Spleen (tissue), 13 donors: ENCODE data around the gene BDH1. TPM values are rescaled to one million over a fixed set of nuclear protein-coding genes. Genes with fewer than 3 reads are reported as not detected.
"Not testable (repeated sequence)": the region's sequence is repeated elsewhere in the genome, so short reads cannot be mapped to it uniquely, and the experiment has no call there.

Experiments
- DNase-seq: peaks from one replicate; pipeline ENCODE4 v3.0.0-alpha.2; 2020
- H3K27ac ChIP-seq, 8 donors: fragments of 200-600 bp; sonication (generic) in 7 of 8; 1 replicate in 4 of 8; 2 replicates in 4 of 8; pipeline versions ENCODE4 v1.5.0 to v1.8.0; 2016 to 2021; ENCODE audit warnings: inconsistent platforms in 4 of 8, mild to moderate bottlenecking in 4 of 8, moderate library complexity in 1 of 8
- H3K27me3 ChIP-seq, 7 donors: fragments of 200-600 bp; sonication (generic) in 6 of 7; replicated peaks in 1 of 7; 1 replicate in 4 of 7; 2 replicates in 3 of 7; pipeline versions ENCODE4 v1.5.0 to v1.8.0; 2016 to 2021; ENCODE audit warnings: inconsistent platforms in 3 of 7, mild to moderate bottlenecking in 1 of 7
- H3K36me3 ChIP-seq, 6 donors: fragments of 200-600 bp; sonication (generic) in 5 of 6; 1 replicate in 4 of 6; 2 replicates in 2 of 6; pipeline versions ENCODE4 v1.5.0 to v1.8.0; 2016 to 2021; ENCODE audit warnings: inconsistent platforms in 2 of 6
- H3K4me1 ChIP-seq, 6 donors: fragments of 200-600 bp; sonication (generic) in 5 of 6; 1 replicate in 3 of 6; 2 replicates in 3 of 6; pipeline versions ENCODE4 v1.5.0 to v1.8.0; 2016 to 2021; ENCODE audit warnings: inconsistent platforms in 3 of 6
- H3K4me3 ChIP-seq, 8 donors: fragments of 200-600 bp; sonication (generic) in 7 of 8; 1 replicate in 4 of 8; 2 replicates in 4 of 8; pipeline versions ENCODE4 v1.5.0 to v1.8.0; 2016 to 2021; ENCODE audit warnings: inconsistent platforms in 4 of 8, mild to moderate bottlenecking in 4 of 8, moderate library complexity in 2 of 8
- H3K9me3 ChIP-seq, 8 donors: fragments of 200-600 bp; sonication (generic) in 7 of 8; 1 replicate in 4 of 8; 2 replicates in 4 of 8; pipeline versions ENCODE4 v1.5.0 to v1.8.0; 2016 to 2021; ENCODE audit warnings: inconsistent platforms in 4 of 8
- CTCF ChIP-seq, 11 experiments: fragments of 200-600 bp in 7 of 11; fragments of 450-650 bp in 4 of 11; sonication (generic) in 4 of 11; IDR thresholded peaks in 8 of 11; conservative IDR thresholded peaks in 3 of 11; 1 replicate in 7 of 11; 2 replicates in 4 of 11; pipeline versions ENCODE4 v1.4.0 to v1.8.0; 2016 to 2021; ENCODE audit warnings: antibody characterized with exemption in 11 of 11, inconsistent platforms in 4 of 11, mild to moderate bottlenecking in 1 of 11
- POLR2A ChIP-seq, 3 donors: fragments of 450-650 bp; IDR thresholded peaks; one replicate each; pipeline ENCODE4 v1.5.1; 2017; ENCODE audit warnings: antibody characterized with exemption in 3 of 3, mild to moderate bottlenecking in 1 of 3
- POLR2AphosphoS5 ChIP-seq, 3 donors: sonication (generic); formaldehyde crosslinking; IDR thresholded peaks; one replicate each; pipeline ENCODE4 v1.5.1; 2017; ENCODE audit warnings: antibody characterized with exemption in 3 of 3
- WGBS, 5 donors: extraction: QIAGEN DNeasy Blood & Tissue Kit in 3 of 5; methylation state at CpG; one replicate each; pipeline versions ENCODE4 v1.1.5 to v1.1.7; 2013 to 2018; 5-methylcytosine and 5-hydroxymethylcytosine counted together
- intact Hi-C: fragments of 100-400 bp; cut with DNase I; formaldehyde crosslinking; loops from one replicate; pipeline ENCODE4 v1.15.0; 2023; ENCODE audit warnings: low total_unique reads
- long read RNA-seq, 2 donors: transcript quantifications; one replicate each; lab custom pipeline, GENCODE V29; 2026
- polyA plus RNA-seq, 3 donors: library from polyadenylated mRNA; stranded (reverse); fragments of 200-250 nt; gene quantifications; one replicate each; pipeline ENCODE4 v1.2.1, GENCODE V29; 2013
- total RNA-seq, 7 donors: library from RNA; depleted of rRNA in 3 of 7; stranded (reverse); fragments of >200 nt in 3 of 7; fragmentation: NEBNext Ultra II Directional in 4 of 7; extraction: Animal tissue kit (Norgen Biotek cat#: 25700) in 4 of 7; gene quantifications; one replicate each; pipeline versions ENCODE4 v1.1.0 to v1.2.1, GENCODE V29; 2016 to 2021
- donor health status: healthy with polysubstance abuse.
- donor health status: DM: no; HTN: no; CAD: no; lungs with moderate emphysema.
- donor health status: DM: no; HTN: no; CAD: no.
- donor health status: Bipolar disorder and iron deficiency.
- donor health status: healthy.
- donor health status: DM: no; HTN: no; CAD: no.
- donor health status: DM: yes; HTN: yes; CAD: no.

BDH1 gene
- total RNA-seq (10 to 100 TPM; 11.5 to 24.6 (median 17.8) TPM), polyA plus RNA-seq (10 to 100 TPM; 14.3 to 17.7 (median 17.3) TPM)
- long read RNA-seq, donor 1, partial matches to known transcripts: 0 of 2 reads
- long read RNA-seq, donor 1, other reads (novel, unspliced or antisense): 0 of 2 reads
- long read RNA-seq, donor 2, partial matches to known transcripts: 0 of 3 reads
- long read RNA-seq, donor 2, other reads (novel, unspliced or antisense): 0 of 3 reads

GRCh38 chr3:197555281-197556261 is at the start of gene BDH1:
Gene BDH1 (minus strand): TSS chr3:197555968. CDS start chr3:197546443, 9,525 bp downstream.
- intact Hi-C loops: no loop called here
- no peak for TF ChIP-seq POLR2A (IDR thresholded peaks at IDR 0.05)
- no peak for TF ChIP-seq CTCF (IDR thresholded peaks at IDR 0.05 in 8 of 11, conservative IDR thresholded peaks at IDR 0.05 in 3 of 11)
- TF ChIP-seq POLR2AphosphoS5 (IDR thresholded peaks at IDR 0.05): peak; percentile 38 to 70 (median 45)
- Histone ChIP-seq H3K4me3 (peak within 1 kb of the TSS; percentile 81 to 98 (median 94)), H3K36me3 (no peaks in the 10 kb centered on the region), H3K27ac (peak within 1 kb of the TSS; percentile 55 to 91 (median 85)), H3K27me3 (peaks cover 0 to 30% (median 10%) of the 10 kb centered on the region in 7 donors), H3K4me1 (peaks cover 0 to 26% (median 16%) of the 10 kb centered on the region in 6 donors), H3K9me3 (no peaks in the 10 kb centered on the region)
- 0 to 1% (median 0%) methylated on average over 14 to 96 of the region's 96 CpGs for WGBS, 5 donors
- DNase-seq: peak; percentile 92

- Histone ChIP-seq H3K4me1 (peaks cover 0 to 11% (median 8%) of the 10 kb centered on the region in 6 donors), H3K36me3 (peaks cover 0 to 53% (median 18%) of the 10 kb centered on the region in 6 donors), H3K27ac (no peak overlapping the region), H3K27me3 (no peaks in the 10 kb centered on the region), H3K4me3 (no peak overlapping the region), H3K9me3 (no peaks in the 10 kb centered on the region)
- DNase-seq: no peak
- TF ChIP-seq POLR2A (IDR thresholded peaks at IDR 0.05) (no peak), POLR2AphosphoS5 (IDR thresholded peaks at IDR 0.05) (peak in 1 of 3 donors; percentile 18), CTCF (IDR thresholded peaks at IDR 0.05 in 8 of 11, conservative IDR thresholded peaks at IDR 0.05 in 3 of 11) (no peak)
- intact Hi-C loops: no loop called here
- 90 to 93% (median 90%) methylated on average over 14 to 15 of the region's 15 CpGs for WGBS, 5 donors
These were observed 47.7 kb upstream of the BDH1 start for GRCh38 chr3:197603317-197603933.

- peaks cover 0 to 11% (median 8%) of the 10 kb centered on the region in 6 donors for H3K4me1 ChIP-seq
- intact Hi-C loops, H3K4me3 ChIP-seq, DNase-seq, H3K27ac ChIP-seq, H3K9me3 ChIP-seq, H3K27me3 ChIP-seq: not testable (repeated sequence)
- peaks cover 0 to 42% (median 7%) of the 10 kb centered on the region in 6 donors for H3K36me3 ChIP-seq
- WGBS, 5 donors: 94 to 99% (median 95%) methylated on average over 7 to 31 of the region's 31 CpGs
These were observed 46.6 kb upstream of the BDH1 start for GRCh38 chr3:197602351-197602750.

- DNase-seq, H3K27ac ChIP-seq, H3K27me3 ChIP-seq, H3K9me3 ChIP-seq, H3K4me3 ChIP-seq, intact Hi-C loops: not testable (repeated sequence)
- 74 to 85% (median 78%) methylated on average over 2 of the region's 2 CpGs for WGBS, 5 donors
- Histone ChIP-seq H3K36me3 (peaks cover 0 to 34% (median under 1%) of the 10 kb centered on the region in 6 donors), H3K4me1 (peaks cover 0 to 11% (median 8%) of the 10 kb centered on the region in 6 donors)
These were observed 45.7 kb upstream of the BDH1 start for GRCh38 chr3:197601566-197601840.
